Measurements from ENCODE around the gene PARD3B.

The PARD3B gene

DNA sequence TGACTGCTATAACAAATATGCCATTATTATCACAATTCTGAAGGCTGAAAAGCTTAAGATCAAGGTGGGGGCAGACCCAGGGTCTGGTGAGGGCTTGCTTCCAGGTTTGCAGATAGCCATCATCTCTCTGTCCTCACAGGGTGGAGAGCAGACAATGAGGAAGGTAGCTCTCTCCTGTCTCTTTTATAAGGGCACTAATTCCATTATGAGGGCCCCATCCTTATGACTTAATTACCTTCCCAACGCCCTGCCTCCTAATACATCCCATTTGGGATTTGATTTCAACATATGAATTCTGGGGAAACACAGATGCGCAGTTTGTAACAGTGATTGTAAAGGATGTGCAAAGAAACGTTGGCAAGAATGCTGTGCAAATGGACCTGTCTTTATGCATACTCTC, 44.8 kb downstream of the PARD3B start:
- DNase-seq (ENCODE audit: low spot score), result no peak

DNA sequence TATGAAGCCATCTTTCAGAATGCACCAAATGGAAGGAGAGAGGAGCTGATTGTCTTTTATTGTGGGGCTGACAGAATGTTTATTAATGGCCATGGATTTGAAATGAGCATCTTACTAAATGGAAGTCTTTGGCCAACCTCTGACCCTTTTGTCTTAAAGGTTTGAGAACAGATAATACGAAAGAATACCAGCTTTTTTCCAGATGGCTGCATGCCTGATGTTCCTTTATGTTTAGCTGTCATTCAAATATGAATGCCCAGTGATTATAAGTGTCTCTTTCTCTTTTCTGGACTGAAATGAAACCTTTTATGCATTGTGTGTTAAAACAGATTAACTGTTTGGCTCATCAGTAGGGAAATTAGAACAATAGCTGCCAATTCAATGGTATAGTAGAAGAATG, 46.0 kb downstream of the PARD3B start:
- DNase-seq (ENCODE audit: low spot score), result no peak

DNA sequence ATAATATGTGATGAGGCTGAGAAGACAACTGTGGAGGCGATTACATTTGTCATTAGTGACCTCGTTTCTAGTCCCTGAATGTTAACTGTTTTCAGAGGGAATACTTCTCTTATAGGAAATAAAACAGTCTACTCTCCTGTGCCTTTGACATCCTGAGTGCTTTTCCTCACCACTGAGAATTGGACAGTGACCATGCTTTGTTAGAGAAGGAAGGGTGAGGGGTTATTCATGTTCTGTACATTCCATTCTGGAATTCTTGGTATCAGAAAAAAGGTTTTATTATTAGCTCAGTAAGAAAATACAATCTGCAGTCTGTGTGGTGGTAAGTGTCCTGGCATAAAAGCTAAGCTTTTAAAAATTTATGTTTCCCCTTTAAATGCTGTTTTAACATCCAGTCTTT, 58.8 kb downstream of the PARD3B start:
- DNase-seq (ENCODE audit: low spot score), result no peak

DNA sequence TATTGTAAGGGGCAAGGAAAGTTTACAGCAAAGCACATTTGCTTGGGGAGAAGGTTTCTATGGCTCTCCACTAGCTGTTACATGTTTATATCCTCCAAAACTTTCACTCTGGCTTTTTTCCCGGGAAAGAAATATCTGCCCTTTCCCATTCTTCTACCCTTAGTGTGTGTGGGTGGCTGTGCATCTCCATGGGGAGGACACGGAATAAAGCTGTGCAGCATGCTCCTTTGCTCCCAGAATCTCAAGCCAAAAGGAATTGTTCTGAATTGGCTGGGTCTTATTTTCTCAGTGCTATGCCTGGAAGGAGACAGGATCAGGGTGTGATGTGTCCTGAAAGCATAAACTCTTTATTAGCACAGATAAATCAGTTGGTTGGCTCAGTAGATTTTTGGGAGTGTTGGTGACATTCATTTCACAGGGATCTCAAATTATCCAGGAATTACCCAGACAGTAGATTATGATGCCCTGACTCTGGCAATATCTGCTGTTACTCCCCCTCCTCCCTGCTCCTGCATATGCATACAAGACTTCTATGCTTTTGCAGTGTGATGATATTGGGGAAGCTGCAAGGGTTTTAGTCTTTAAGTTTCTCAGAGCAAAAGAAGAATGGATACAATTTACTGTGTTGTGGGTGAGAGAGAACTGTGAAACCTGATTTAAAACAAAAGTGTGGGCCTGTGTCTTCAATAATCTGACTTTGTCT, 63.1 kb downstream of the PARD3B start:
- DNase-seq (ENCODE audit: low spot score), result no peak

DNA sequence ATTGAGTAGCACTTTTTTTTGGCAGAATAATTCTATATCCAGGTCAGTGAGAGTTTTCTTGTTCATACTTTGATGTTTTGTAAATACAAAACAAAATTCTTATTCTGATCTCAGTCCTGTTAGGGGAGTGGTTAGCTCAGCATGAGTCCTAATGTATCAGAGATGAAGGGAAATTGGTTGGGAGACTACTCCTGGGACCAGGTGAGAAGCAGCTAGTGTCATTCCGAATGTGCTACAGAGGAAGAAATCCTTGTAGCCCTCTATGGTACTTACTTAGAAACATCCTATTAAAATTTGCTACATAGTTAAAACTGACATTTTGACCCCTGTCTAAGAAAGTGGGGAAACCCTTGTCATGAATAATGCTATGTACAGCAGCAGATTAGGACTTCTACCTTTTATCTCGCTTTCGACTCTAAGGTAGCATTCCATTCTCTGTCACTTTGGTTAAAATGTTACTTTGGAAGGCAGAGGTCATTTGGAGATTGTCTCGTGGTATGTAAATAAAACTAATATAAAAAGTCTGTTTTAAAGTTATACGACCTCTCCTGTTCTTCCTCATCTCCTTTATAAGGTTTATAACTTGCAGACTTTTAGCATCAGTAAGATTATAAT, 65.8 kb downstream of the PARD3B start:
- no peak for DNase-seq (ENCODE audit: low spot score)

DNA sequence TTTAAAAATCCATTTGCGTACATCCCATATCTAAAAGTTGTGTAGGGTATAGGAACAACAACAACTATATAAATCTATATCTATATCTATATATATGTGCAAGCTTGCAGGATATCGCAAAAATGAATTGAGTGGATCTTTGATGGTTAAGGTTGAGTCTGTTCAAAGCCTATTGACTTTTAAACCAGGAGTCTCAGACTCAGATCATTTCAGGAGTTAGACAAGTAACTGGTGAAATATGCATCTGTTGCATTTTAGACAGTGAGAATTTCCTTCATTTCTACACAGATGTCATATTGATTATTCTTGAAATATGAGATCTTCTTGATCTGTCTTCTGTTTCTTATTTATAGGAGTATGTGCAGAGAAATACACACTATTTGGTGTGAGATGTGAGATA, 66.5 kb downstream of the PARD3B start:
- no peak for DNase-seq (ENCODE audit: low spot score)

DNA sequence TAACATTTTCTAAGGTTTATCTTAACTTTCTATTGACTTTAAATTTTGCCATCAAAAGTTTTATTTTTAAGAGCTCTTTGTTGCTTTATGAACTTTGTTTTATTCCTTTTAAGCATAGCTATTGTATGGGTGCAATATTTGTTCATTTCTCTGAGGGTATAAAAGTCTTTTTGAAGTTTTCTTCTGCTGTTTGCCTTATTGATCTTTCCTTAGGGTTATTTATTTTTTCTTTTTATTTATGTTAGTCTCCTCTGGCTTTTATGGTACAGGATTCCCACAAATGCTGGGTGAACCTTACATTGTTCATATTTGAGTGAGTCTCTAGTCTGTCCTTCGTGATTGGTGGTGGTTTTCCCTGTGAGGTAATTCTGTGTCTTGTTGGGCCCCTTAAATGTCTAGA, 68.4 kb downstream of the PARD3B start:
- DNase-seq (ENCODE audit: low spot score), result no peak

DNA sequence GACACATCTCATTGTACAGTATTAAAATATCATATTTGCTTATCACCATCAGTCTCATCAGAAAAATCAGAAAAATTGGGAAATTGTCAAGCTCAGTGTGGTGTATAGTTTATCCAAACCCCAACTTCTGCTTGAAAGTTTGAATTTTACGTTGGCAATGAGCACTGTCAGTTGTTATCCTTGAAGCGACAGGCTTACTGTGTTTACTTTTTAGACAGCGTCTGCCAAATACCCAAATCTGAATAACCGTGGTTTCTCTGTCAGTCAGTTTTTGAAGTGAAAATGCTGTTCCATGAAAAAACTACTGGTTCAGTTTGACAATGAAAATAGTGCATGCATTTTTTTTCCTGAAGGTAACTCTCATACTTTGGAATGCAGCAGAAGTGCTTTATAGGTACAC, 70.2 kb downstream of the PARD3B start:
- DNase-seq (ENCODE audit: low spot score), result no peak

DNA sequence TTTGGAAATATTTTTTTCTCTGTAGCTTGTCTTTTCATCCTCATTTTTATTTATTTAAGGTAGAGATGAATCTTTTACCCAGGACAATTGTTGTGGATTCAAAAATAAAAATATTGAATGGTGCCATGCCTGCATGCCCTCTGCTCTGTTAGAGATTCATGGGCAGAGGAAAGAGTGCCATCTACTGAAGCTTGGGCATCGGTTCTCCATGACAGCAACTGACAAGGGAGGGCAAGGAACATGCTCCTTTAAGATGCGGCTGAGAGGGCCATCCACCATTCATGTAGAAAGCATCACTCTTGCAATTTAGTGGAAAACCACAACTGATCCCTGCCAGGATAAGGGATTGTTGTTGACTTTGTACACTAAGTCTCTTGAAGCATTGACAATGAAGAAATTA, 79.9 kb downstream of the PARD3B start:
- no peak for DNase-seq (ENCODE audit: low spot score)

DNA sequence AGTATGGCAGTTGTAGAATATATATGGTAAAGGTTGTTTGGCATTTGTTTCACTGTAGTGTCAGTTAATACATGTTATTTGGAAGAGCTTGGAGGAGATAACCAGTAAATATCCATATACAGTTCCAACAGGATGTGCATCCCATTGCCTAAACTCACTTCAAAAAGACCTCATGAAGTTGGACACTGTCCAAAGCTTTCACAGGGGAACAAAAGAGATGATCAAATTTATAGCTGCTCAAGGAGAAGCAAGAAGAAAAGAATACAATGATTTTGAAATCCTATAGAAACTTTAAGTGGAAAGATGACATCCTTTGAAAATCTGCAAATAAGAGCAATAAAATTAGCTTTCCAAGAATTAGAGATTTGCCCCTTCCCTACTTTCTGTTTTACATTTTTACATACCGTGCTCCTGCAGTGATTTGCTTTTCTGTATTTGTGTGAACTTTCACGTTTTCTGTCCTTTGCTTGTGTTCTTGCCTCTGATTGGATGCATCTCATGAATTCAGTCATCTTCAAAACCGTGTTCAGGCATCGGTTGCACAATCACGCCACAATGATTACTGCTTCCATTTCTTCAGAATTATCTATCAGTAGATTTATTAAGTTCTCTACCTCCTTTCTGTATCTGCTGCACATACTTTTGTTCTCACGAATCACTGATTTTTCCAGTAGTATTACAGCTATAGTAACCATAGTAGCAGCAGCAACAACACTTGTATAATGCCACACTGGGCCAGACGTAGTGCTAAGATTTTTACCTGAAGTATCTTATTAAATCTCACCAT, 83.8 kb downstream of the PARD3B start:
- no peak for DNase-seq (ENCODE audit: low spot score)

DNA sequence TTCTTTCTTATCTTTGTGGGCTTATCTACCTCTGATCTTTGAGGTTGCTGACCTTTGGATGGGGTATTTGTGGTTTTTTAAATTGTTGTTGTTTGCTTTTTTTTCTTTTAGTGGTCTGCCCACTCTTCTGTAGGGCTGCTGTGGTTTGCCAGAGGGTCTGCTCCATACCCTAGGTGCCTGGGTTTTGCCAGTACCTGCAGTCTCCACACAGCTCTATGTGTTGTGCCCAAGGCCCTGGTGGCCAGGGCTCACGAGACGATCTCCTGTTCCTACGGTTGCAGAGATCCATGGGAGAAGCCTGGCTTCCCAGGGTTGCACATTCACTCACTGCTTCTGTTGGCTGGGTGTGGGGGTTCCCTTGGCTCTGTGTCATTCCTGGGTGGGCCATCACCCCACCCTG, 87.1 kb downstream of the PARD3B start:
- DNase-seq (ENCODE audit: low spot score), result no peak

DNA sequence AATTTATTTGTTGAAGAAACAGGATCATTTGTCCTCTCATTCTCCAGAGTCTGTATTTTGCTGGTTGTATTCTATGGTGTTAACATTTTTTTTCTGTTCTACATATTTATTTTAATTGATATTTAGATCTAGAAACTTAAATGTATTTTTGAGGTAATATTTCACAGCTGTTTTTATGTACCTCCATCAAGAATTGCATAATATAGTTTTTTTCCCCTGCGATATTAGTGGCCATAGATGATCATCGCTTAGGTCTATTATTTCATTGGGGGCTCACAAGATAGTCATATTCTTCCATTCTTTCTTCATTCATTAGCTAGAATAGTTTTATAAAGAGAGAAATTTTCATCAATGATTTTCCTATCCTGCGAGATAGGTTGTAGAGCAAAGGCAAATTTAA, 89.3 kb downstream of the PARD3B start:
- no peak for DNase-seq (ENCODE audit: low spot score)

DNA sequence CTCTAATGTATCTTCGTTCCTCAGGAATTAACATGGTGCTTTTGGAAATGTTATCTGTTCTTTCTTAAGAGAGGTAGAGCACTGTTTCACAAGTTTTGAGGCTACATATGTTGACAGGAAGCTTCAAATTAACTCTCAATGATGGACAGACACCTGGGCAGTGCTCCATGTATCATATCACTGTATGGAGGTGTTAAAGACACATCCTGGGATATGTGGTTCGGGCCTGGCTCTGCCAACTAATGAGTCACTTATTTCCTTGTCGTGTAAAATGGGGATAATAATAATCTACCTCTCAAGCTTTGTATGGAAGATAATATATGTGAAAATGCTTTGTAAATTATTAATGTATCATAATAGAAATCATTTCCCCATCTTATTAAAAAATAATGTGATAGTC, 90.2 kb downstream of the PARD3B start:
- no peak for DNase-seq (ENCODE audit: low spot score)

DNA sequence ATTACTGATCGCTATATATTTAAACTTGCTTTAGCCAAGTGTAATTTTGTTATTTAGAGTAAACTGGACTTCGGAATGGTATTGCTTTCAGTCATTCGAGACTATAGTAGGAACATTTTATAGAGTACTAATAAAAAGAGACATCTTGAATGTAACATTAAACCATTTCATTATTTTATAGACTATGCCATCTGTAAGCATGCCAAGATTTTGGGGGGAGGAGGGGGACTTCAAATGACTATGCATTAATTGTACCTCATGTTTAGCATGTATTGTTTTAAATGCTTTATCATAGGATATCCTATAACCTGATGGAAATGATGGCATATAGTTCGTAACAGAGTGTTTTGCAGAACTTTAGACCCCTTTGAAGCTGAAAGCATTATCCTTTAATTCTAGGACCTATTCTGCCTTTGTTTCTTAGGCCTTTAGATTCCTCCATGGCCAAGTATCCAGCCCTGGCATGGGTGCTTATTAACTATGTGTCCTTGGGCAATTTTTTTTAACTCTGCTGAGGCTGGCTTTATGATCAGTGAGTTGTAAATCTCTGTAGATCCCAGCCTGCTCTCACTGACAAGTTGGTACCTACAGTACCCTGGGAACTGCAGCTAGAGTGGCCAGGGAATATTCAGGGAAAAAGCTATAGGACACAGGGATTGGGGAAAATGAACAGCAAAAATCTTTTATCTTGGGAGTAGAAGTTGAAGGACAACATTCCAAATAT, 93.4 kb downstream of the PARD3B start:
- no peak for DNase-seq (ENCODE audit: low spot score)

DNA sequence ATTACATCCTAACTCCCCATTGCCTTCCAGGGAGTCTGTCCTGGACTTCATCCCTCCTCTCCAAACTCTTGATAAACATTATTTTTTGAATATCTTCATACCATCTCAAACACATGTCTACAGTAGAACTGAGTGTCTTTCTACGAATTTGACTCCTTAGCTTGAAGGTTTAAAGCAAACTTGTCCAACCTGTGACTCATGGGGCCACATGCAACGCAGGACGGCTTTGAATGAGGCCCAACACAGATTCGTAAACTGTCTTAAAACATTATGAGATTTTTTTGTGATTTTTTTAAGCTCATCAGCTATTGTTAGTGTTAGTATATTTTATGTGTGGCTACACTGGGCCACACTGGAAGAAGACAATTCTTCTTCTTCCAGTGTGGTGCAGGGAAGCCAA, 98.1 kb downstream of the PARD3B start:
- no peak for DNase-seq (ENCODE audit: low spot score)

DNA sequence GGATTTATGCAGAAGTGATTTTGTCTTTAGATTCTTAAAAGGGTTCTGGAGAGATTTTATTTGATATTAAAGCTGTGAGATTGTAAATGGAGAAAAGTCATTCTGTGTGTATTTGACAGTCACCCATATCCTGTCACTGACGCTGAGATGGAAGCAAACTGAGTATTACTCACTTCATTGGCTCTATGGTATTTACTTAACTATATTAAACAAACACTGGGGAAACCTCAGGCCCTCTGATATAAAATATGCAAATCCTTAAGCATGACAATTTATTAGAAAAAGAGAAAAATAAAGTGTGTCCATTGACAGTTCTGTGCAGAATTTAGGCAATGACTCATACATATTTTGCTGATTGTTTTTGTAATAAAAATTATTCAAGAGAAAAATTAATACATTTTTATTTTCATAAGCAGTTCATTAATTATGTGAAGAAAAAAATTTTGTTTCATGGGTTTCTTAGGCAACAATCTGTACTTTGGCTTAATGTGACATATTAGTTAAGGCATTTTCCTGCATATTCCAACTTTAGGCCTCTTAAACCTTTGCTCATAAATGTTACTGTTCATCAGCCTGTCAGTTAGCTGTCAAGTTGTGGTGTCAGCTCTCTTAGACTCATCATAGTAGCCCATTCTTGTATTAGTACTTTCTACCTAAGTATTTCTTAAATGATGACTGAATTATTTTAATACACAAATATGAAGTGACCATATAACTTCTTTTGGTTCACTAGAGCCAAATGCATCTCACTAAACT, 99.9 kb downstream of the PARD3B start:
- DNase-seq (ENCODE audit: low spot score), result no peak

DNA sequence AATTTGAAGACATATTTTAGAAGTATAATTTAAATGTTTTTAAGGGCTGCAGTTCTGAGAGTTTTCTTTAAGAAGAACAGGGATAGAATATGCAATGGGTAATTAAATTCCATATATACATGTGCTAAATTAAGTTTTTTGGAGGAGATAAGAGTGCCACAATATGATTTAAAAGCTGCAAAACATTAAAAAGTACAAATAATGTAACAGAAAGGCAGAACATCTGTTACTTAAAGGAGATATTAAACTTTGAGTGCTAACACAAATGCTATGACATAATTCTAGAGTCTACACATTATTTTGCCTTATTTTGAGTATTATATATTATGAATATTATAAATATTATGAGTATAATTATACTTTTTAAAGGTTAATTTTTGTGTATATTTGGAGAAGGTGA, 102.4 kb downstream of the PARD3B start:
- no peak for DNase-seq (ENCODE audit: low spot score)

DNA sequence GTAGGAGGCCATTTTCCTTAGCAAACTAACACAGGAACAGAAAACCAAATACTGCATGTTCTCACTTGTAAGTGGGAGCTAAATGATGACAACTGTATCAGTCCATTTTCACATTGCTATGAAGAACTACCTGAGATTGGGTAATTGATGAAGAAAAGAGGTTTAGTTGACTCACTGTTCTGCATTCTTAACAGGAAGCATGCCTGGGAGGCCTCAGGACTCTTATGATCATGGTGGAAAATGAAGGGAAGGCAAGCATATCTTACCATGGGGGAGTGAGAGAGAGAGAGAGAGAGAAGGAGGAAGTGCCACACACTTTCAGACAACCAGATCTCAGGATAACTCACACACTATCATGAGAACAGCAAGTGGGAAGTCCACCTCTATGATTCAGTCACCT, 105.3 kb downstream of the PARD3B start:
- no peak for DNase-seq (ENCODE audit: low spot score)

DNA sequence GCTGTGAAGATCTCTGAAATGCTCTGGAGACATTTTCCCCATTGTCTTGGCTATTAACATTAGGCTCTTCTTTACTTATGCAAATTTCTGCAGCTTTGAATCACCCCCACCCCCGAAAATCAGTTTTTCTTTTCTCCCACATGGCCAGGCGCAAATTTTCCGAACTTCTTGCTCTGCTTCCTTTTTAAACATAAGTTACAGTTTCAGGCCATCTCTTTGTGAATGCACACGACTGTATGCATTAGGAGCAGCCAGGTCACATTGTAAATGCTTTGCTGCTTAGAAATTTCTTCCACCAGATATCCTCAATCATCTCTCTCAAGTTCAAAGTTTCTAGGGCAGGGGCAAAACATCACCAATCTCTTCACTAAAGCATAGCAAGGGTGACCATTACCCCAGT, 106.8 kb downstream of the PARD3B start:
- DNase-seq (ENCODE audit: low spot score), result no peak

DNA sequence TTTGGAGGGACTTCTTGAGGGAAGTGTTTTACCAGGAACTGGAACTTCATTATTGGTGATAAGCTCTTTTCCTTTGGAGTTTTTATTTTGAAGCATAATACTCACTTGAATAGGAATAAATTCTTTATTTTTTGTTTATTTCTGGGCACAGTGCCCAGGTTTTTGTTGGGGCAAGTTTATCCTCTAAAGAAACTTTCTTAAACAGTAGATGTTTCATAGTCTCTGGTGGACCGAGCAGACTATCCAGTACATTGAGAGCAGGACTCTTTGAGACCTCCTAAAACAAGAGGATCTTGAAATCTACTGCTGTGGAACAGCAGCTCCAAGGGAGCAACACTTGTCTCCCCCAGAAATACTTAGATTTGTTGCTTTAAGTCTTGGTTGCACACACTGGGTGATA, 109.4 kb downstream of the PARD3B start:
- no peak for DNase-seq (ENCODE audit: low spot score)

DNA sequence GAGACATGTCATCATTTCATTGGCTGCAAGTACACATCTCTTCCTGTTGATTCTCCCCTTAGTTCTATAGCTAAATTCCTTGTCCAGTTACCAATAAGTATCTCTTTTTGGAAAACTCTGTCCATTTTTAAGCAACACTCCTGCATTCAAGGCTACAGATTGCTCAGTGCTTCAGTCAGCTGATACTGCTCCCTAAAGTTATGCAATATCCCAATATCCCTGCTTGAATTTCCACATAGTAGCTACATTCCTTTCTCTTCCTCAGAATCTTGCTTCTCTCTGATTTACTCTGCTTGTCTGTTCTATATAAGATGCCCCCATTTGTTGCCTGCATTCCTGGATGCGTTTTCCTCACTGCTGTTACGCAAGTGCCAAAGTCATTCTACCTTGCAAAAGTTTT, 109.8 kb downstream of the PARD3B start:
- DNase-seq (ENCODE audit: low spot score), result no peak

DNA sequence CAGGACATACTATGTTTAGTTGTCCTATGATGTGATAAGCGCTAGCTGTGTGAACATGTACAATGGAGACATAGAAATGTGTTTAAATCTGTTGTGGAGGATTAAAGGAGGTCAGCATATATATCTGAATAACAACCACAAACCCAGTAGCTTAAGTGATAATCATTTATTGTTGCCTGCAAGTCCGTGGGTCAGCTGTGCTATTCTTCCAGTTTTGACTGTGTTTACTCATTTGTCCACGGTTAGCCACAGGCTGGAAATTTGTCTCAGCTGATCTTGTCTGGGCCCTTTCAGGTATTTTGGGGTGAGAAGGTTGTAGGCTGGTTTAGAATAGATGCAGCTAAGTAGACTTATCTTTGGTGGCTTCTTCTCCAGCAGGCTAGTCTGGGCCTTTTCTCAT, 110.4 kb downstream of the PARD3B start:
- no peak for DNase-seq (ENCODE audit: low spot score)
